Endothelial cell of umbilical vein (primary cell): ENCODE data around the gene ZIC5. TPM values are rescaled to one million over a fixed set of nuclear protein-coding genes. Genes with fewer than 3 reads are reported as not detected.

Experiments
- BruUV-seq: library from RNA; stranded (reverse); fragments of 400-500 nt; replicated peaks from 2 replicates; lab custom pipeline; 2021; lab: Mats Ljungman, UMichigan
- CTCF ChIA-PET: fragments of 300-600, 350-600 bp; sonication (Branson Sonifier 250); formaldehyde crosslinking; loops from one replicate; lab custom pipeline; 2021; ENCODE audit warnings: antibody characterized with exemption, inconsistent platforms; lab: Charles Lee
- POLR2A ChIA-PET: fragments of 300-600, 350-600 bp; sonication (Branson Sonifier 250); formaldehyde crosslinking; loops from one replicate; lab custom pipeline; 2021; ENCODE audit warnings: antibody characterized with exemption, inconsistent platforms; lab: Charles Lee
- DNase-seq: peaks from one replicate; pipeline ENCODE4 v3.0.0-alpha.2; 2011; ENCODE audit warnings: low read depth, low spot score
- FAIRE-seq: peaks from 2 replicates; lab custom pipeline; 2011; peaks lifted over from hg19 to GRCh38; lab: Jason Lieb, UNC
- H2AFZ ChIP-seq: 2 replicates; pipeline ENCODE4 v1.6.0; 2012; ENCODE audit warnings: low read depth, low read length, control low read depth, inconsistent platforms
- H3K27ac ChIP-seq: 2 replicates; pipeline ENCODE4 v1.5.1; 2011; ENCODE audit warnings: low read depth, mild to moderate bottlenecking, control low read depth, low read length, moderate library complexity; ENCODE audit not compliant: insufficient read depth
- H3K27me3 ChIP-seq, 2 experiments: 2 replicates each; pipeline versions ENCODE4 v1.6.0 to v1.6.1; 2011; ENCODE audit warnings: low read length in 2 of 2, mixed read lengths in 1 of 2; ENCODE audit not compliant: control insufficient read depth in 2 of 2, insufficient read depth in 2 of 2
- H3K36me3 ChIP-seq, 2 experiments: 2 replicates in 1 of 2; 3 replicates in 1 of 2; pipeline ENCODE4 v1.5.1; 2011; ENCODE audit warnings: low read length in 2 of 2, mild to moderate bottlenecking in 1 of 2, moderate library complexity in 1 of 2; ENCODE audit not compliant: control insufficient read depth in 2 of 2, insufficient read depth in 2 of 2; ENCODE audit errors: extremely low read depth in 1 of 2
- H3K4me1 ChIP-seq: 3 replicates; pipeline ENCODE4 v1.5.1; 2011; ENCODE audit warnings: mild to moderate bottlenecking, low read length; ENCODE audit not compliant: control insufficient read depth, insufficient read depth; ENCODE audit errors: extremely low read depth
- H3K4me2 ChIP-seq: 2 replicates; pipeline ENCODE4 v1.6.1; 2011; ENCODE audit warnings: low read length, control low read depth, mixed read lengths; ENCODE audit not compliant: insufficient read depth
- H3K4me3 ChIP-seq, 3 experiments: fragments of 200-600 bp in 1 of 3; sonication (generic), shearing (Covaris generic) in 1 of 3; replicated peaks in 1 of 3; 2 replicates each; pipeline ENCODE4 v1.5.1; 2011 to 2016; ENCODE audit warnings: control low read depth in 3 of 3, low read length in 3 of 3, mild to moderate bottlenecking in 2 of 3, inconsistent platforms in 1 of 3, low read depth in 1 of 3, moderate library complexity in 1 of 3; ENCODE audit not compliant: insufficient read depth in 1 of 3
- H3K79me2 ChIP-seq: 2 replicates; pipeline ENCODE4 v1.6.0; 2012; ENCODE audit warnings: low read length, inconsistent platforms; ENCODE audit not compliant: control insufficient read depth, insufficient read depth
- H3K9ac ChIP-seq: replicated peaks from 2 replicates; pipeline ENCODE3; 2011; ENCODE audit warnings: low read length, control low read depth; ENCODE audit not compliant: insufficient read depth; ENCODE audit errors: extremely low read depth
- H3K9me1 ChIP-seq: replicated peaks from 3 replicates; pipeline ENCODE4 v1.6.0; 2011; ENCODE audit warnings: mild to moderate bottlenecking, low read length; ENCODE audit not compliant: control insufficient read depth, insufficient read depth; ENCODE audit errors: extremely low read depth
- H3K9me3 ChIP-seq: replicated peaks from 2 replicates; pipeline ENCODE4 v1.5.1; 2012; ENCODE audit warnings: low read length, inconsistent platforms; ENCODE audit not compliant: control insufficient read depth, insufficient read depth
- H4K20me1 ChIP-seq: replicated peaks from 2 replicates; pipeline ENCODE3; 2011; ENCODE audit warnings: mild to moderate bottlenecking, low read length; ENCODE audit not compliant: control insufficient read depth, insufficient read depth; ENCODE audit errors: extremely low read depth
- CTCF ChIP-seq, 2 donors: IDR thresholded peaks; 1 replicate in 1 of 2; 2 replicates in 1 of 2; pipeline ENCODE4 v1.5.1; 2011; ENCODE audit warnings: low read length in 2 of 2, mild to moderate bottlenecking in 2 of 2, moderate library complexity in 2 of 2, control low read depth in 1 of 2, inconsistent platforms in 1 of 2, low read depth in 1 of 2; ENCODE audit not compliant: insufficient read depth in 1 of 2; ENCODE audit errors: extremely low read depth in 1 of 2
- EZH2 ChIP-seq: IDR thresholded peaks from 2 replicates; pipeline ENCODE4 v1.6.1; 2012; ENCODE audit warnings: borderline replicate concordance, low read depth, mild to moderate bottlenecking, moderate library complexity, low read length, inconsistent platforms; ENCODE audit not compliant: severe bottlenecking
- FOS ChIP-seq: IDR thresholded peaks from 2 replicates; pipeline ENCODE4 v1.6.1; 2011; ENCODE audit warnings: mild to moderate bottlenecking, low read length, moderate library complexity, borderline replicate concordance; ENCODE audit not compliant: insufficient read depth
- GATA2 ChIP-seq: IDR thresholded peaks from 2 replicates; pipeline ENCODE4 v1.7.0; 2011; ENCODE audit warnings: low read depth, mild to moderate bottlenecking, moderate library complexity, mixed read lengths, low read length; ENCODE audit not compliant: insufficient read length, insufficient read depth
- JUN ChIP-seq: IDR thresholded peaks from 2 replicates; pipeline ENCODE4 v1.6.1; 2011; ENCODE audit warnings: borderline replicate concordance, low read depth; ENCODE audit not compliant: insufficient read length, insufficient read depth
- MAX ChIP-seq: IDR thresholded peaks from 2 replicates; pipeline ENCODE4 v1.6.1; 2011; ENCODE audit not compliant: insufficient read depth, insufficient read length
- MYC ChIP-seq: IDR thresholded peaks from one replicate; pipeline ENCODE4 v1.6.1; 2011; ENCODE audit warnings: mild to moderate bottlenecking, low read depth, low read length
- POLR2A ChIP-seq: IDR thresholded peaks from 2 replicates; pipeline ENCODE4 v1.6.1; 2012; ENCODE audit warnings: low read depth, mild to moderate bottlenecking, control low read depth, low read length
- POLR2AphosphoS5 ChIP-seq: IDR thresholded peaks from 2 replicates; pipeline ENCODE4 v1.6.1; 2012; ENCODE audit warnings: low read depth, mild to moderate bottlenecking, control low read depth, low read length, moderate library complexity; ENCODE audit not compliant: insufficient read depth
- dilution Hi-C: fragments of 300-500 bp; cut with MboI; formaldehyde crosslinking; loops from one replicate; pipeline ENCODE4 v1.15.0; 2019; ENCODE audit warnings: low sequenced_read_pairs; ENCODE audit not compliant: extremely low pct_ligation_motif_present
- intact Hi-C: fragments of 100-400 bp; cut with micrococcal nuclease; formaldehyde crosslinking; loops from one replicate; pipeline ENCODE4 v1.10.0; 2022
- polyA plus RNA-seq, 4 experiments: library from polyadenylated mRNA; depleted of rRNA in 3 of 4; stranded (reverse) in 3 of 4; unstranded in 1 of 4; fragments of >200 nt; gene quantifications; 2 replicates each; pipeline versions ENCODE4 v1.2.1 to v1.2.3, GENCODE V29; 2011 to 2012; ENCODE audit warnings: missing spikeins in 1 of 4
- total RNA-seq: library from RNA; stranded (reverse); gene quantifications from 2 replicates; pipeline ENCODE4 v1.2.3, GENCODE V29; 2021

Gene ZIC5
- total and polyA plus RNA-seq, 2 donors (not counting 3 experiments of a cell fraction or from before 2014, with no cell fraction given), result not detected

- no peaks in the 10 kb centered on the region for H3K36me3 ChIP-seq
- FAIRE-seq (no peak), DNase-seq (no peak)
- no TSS peak for BruUV-seq
- no peak overlapping the region for H3K9ac ChIP-seq
- H3K27ac ChIP-seq, result no peak overlapping the region
- no peaks in the 10 kb centered on the region for H3K4me1 ChIP-seq
- H3K9me3 ChIP-seq, result no peaks in the 10 kb centered on the region
- H3K79me2 ChIP-seq, result no peaks in the 10 kb centered on the region
- H3K9me1 ChIP-seq, result no peaks in the 10 kb centered on the region
- no peak overlapping the region for H3K4me3 ChIP-seq
- no peak overlapping the region for H3K4me2 ChIP-seq
- H3K27me3 ChIP-seq, result peaks cover 0 to 1% of the 10 kb centered on the region in 2 experiments
- POLR2A ChIA-PET, result no interaction called here
- CTCF ChIA-PET, result interaction anchor here (1.5 kb wide), 1 partner anchor 291 kb away, joined by 3 read pairs; no protein-coding TSS in a partner anchor
- no peak overlapping the region for H2AFZ ChIP-seq
- dilution Hi-C loops (no loop called here), intact Hi-C loops (no loop called here)
- H4K20me1 ChIP-seq, result no peaks in the 10 kb centered on the region
- no peak for TF ChIP-seq FOS
- TF ChIP-seq POLR2AphosphoS5, result no peak
- no peak for TF ChIP-seq MAX
- no peak for TF ChIP-seq MYC
- no peak for TF ChIP-seq POLR2A
- TF ChIP-seq GATA2, result no peak
- no peak for TF ChIP-seq CTCF (IDR thresholded peaks at IDR 0.05; ENCODE audit: extremely low read depth in 1 of 2, insufficient read depth in 1 of 2, low read depth in 1 of 2, low read length in 2 of 2)
- TF ChIP-seq EZH2, result no peak
- no peak for TF ChIP-seq JUN
Measured at GRCh38 chr13:99944102-99944501, 27.5 kb downstream of the ZIC5 start.
